Measurements from ENCODE around the gene PXN.

PXN gene

GRCh38 chr12:120234643-120235368 lies 30.7 kb downstream of the PXN start (continued):
- TF ChIP-seq ZNF148 (tag by site-specific recombination; IDR thresholded peaks at IDR 0.05; ENCODE audit: borderline replicate concordance) (no peak), ZNF621 (tag by site-specific recombination; IDR thresholded peaks at IDR 0.05) (no peak), ZNF629 (tag by site-specific recombination; IDR thresholded peaks at IDR 0.05) (peak; percentile 75), ZNF600 (tag by site-specific recombination; IDR thresholded peaks at IDR 0.05) (peak; percentile 99), SCRT1 (tag by site-specific recombination; IDR thresholded peaks at IDR 0.05; ENCODE audit: borderline replicate concordance) (no peak), ZNF114 (tag by site-specific recombination; IDR thresholded peaks at IDR 0.05) (no peak), HOXC10 (CRISPR knock-in tag; IDR thresholded peaks at IDR 0.05) (no peak), ZNF280C (tag by site-specific recombination; IDR thresholded peaks at IDR 0.05) (no peak), GLIS2 (tag by site-specific recombination; IDR thresholded peaks at IDR 0.05) (no peak), ZNF580 (tag by site-specific recombination; IDR thresholded peaks at IDR 0.05) (no peak), ZNF501 (tag by site-specific recombination; IDR thresholded peaks at IDR 0.05) (no peak), ZNF433 (tag by site-specific recombination; IDR thresholded peaks at IDR 0.05; ENCODE audit: low read depth) (no peak), ZSCAN23 (tag by site-specific recombination; IDR thresholded peaks at IDR 0.05) (no peak), ZNF747 (tag by site-specific recombination; IDR thresholded peaks at IDR 0.05) (no peak), ZNF610 (tag by site-specific recombination; IDR thresholded peaks at IDR 0.05; ENCODE audit: borderline replicate concordance) (no peak), ZBTB7A (tag by site-specific recombination; IDR thresholded peaks at IDR 0.05; ENCODE audit: low read depth) (no peak), ZFHX2 (tag by site-specific recombination; conservative IDR thresholded peaks at IDR 0.05) (no peak), OSR2 (tag by site-specific recombination; IDR thresholded peaks at IDR 0.05) (peak; percentile 28; the same call in 1 of the 2 replicates), SALL2 (tag by site-specific recombination; IDR thresholded peaks at IDR 0.05; ENCODE audit: borderline replicate concordance) (no peak), ZNF239 (tag by site-specific recombination; IDR thresholded peaks at IDR 0.05) (no peak), ZNF510 (tag by site-specific recombination; IDR thresholded peaks at IDR 0.05; ENCODE audit: insufficient replicate concordance) (no peak), ZNF302 (tag by site-specific recombination; IDR thresholded peaks at IDR 0.05; ENCODE audit: low read depth) (no peak), ZNF274 (IDR thresholded peaks at IDR 0.05; ENCODE audit: low read length) (no peak), ZNF274 (tag by site-specific recombination; IDR thresholded peaks at IDR 0.05; ENCODE audit: borderline replicate concordance) (no peak), IKZF3 (tag by site-specific recombination; IDR thresholded peaks at IDR 0.05) (no peak), ZNF140 (tag by site-specific recombination; IDR thresholded peaks at IDR 0.05) (no peak), ZEB2 (tag by site-specific recombination; IDR thresholded peaks at IDR 0.05) (peak; percentile 71), KLF8 (tag by site-specific recombination; IDR thresholded peaks at IDR 0.05) (no peak), SP2 (tag by site-specific recombination; IDR thresholded peaks at IDR 0.05) (peak; percentile 24; the same call in 1 of the 2 replicates), ZNF664 (tag by site-specific recombination; IDR thresholded peaks at IDR 0.05) (no peak), ZNF37A (tag by site-specific recombination; IDR thresholded peaks at IDR 0.05) (no peak), ZBTB20 (tag by site-specific recombination; IDR thresholded peaks at IDR 0.05) (peak; percentile 54; the same call in 1 of the 2 replicates), GLI4 (tag by site-specific recombination; IDR thresholded peaks at IDR 0.05) (no peak), ZNF692 (tag by site-specific recombination; IDR thresholded peaks at IDR 0.05) (0 out of 2 replicates have a peak, but pooled peaks have one; percentile 30)
- TF ChIP-seq, protein P1, sequence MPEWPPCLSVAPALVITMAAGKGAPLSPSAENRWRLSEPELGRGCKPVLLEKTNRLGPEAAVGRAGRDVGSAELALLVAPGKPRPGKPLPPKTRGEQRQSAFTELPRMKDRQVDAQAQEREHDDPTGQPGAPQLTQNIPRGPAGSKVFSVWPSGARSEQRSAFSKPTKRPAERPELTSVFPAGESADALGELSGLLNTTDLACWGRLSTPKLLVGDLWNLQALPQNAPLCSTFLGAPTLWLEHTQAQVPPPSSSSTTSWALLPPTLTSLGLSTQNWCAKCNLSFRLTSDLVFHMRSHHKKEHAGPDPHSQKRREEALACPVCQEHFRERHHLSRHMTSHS (tag by site-specific recombination; IDR thresholded peaks at IDR 0.05), result no peak

All from HEK293 (cell line).